HG03521 (cell line): ENCODE results near the gene CAPN1.
"Not testable (repeated sequence)": the region's sequence is repeated elsewhere in the genome, so short reads cannot be mapped to it uniquely, and the experiment has no call there.

Experiments used
- ATAC-seq: cut with Tn5 transposase; IDR thresholded peaks from one replicate; pipeline ENCODE4 v1.9.1; 2021; ENCODE audit warnings: mild to moderate bottlenecking, moderate library complexity; ENCODE audit not compliant: unreplicated experiment

CAPN1 gene

GRCh38 chr11:65181569-65182257, at the start of gene CAPN1:
TSS of gene CAPN1 (plus strand) at chr11:65181928. CDS start at chr11:65182702, 774 bp downstream.
- peak; percentile 16 for ATAC-seq

DNA sequence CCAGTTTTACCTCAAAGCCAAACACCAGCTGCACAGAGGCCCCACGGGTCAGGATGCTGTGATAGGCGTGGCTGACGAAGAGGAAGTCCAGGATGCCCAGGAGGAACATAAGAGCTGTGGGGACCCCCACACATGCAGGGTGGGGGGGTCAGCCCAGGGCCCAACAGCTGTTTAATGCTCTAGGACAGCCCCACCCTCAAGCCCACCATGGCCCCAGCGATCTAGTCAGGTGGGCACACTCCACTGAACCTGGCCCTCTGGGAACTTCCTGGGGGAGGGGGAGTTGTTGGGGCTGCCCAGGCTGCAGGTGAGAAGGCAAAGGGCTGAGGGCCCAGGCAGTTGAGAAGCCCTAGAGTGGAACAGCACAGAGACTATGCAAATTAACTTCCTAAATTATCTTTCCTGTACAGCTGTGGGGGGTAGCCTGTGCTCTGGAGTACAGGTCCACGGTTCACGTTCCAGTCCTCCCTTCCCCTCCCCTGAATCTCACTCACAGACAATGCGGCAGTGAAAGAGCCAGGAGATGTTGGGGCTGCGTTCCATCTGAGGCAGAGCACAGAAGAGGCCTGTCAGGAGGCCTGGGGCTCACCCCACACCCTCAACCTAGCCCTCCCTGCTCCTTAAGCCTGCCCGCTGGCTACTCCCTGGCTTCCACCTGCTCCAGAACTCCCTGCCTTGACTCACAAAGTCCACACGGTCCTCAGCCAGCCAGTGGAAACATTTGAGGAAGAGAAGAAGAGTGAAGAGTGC, 49.3 kb upstream of the CAPN1 start:
- no peak for ATAC-seq

- ATAC-seq, result no peak
Observed at GRCh38 chr11:65132988-65133700, 48.6 kb upstream of the CAPN1 start.

- no peak for ATAC-seq
Observed at GRCh38 chr11:65133724-65134123, 48.0 kb upstream of the CAPN1 start.

DNA sequence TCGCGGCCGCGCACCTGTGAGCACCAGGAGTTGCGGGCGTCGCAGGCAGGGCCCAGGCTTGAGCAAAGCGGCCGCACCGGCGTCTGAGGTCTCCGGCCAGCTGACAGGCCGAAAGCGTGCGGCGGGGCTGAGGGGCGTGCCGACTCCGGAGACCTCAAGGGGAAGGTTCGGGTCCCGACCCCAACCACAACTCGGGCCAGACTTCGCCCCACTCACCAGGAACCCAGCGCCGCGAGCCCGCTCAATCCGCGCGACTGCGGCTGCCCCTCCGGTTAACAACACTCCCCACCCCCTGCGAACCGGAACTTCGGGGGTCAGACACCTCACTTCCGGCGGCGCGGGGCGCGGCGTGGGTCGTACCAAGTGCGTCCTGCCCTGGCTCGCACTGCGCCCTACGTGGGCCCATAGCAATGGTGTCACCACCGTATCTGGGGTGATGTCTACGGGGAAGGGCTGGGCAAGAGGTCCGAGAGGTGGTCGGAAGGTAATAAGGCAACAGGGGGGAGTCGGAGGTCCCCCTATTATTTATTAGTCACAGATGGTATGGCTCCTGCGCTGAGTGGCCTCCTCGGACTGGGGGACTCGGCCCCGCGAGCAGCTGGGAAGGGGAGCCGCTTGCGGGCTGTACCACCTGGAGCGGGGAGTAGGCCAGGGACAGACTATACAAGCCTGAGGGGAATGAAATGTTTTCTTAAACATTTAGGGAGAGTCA, 47.3 kb upstream of the CAPN1 start, which contains the start of gene SYVN1:
Gene SYVN1, minus strand, starts transcription at position 280 of the 712 bp plus-strand sequence. CDS start 918 bp downstream, outside the sequence.
- peak; percentile 51 for ATAC-seq

- ATAC-seq, result peak; percentile 57
Observed at GRCh38 chr11:65134952-65135632, 46.6 kb upstream of the CAPN1 start.

DNA sequence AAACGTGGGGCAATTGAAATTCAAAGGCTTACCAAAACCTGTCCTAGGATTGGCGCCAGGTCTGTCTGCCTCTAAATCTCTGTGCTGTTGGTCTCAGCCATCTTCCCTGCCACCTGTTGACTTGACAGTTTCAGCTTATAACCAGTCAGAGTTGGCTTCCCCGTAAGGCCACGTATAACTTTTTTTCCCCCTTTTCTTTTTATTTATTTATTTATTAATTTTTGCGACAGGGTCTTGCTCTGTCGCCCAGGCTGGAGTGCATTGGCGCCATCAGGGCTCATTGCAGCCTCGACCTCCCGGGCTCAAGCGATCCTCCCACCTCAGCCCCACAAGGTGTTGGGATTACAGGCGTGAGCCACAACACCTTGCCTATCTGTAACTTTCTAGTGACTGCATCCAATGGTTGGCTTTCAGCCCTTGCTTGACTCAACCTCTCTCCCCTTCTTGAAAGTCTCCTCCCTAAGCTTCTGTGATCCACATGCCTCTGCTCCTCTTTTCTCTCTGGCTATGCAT, 46.0 kb upstream of the CAPN1 start:
- ATAC-seq, result no peak

- ATAC-seq, result no peak
Observed at GRCh38 chr11:65136515-65137096, 45.1 kb upstream of the CAPN1 start.

DNA sequence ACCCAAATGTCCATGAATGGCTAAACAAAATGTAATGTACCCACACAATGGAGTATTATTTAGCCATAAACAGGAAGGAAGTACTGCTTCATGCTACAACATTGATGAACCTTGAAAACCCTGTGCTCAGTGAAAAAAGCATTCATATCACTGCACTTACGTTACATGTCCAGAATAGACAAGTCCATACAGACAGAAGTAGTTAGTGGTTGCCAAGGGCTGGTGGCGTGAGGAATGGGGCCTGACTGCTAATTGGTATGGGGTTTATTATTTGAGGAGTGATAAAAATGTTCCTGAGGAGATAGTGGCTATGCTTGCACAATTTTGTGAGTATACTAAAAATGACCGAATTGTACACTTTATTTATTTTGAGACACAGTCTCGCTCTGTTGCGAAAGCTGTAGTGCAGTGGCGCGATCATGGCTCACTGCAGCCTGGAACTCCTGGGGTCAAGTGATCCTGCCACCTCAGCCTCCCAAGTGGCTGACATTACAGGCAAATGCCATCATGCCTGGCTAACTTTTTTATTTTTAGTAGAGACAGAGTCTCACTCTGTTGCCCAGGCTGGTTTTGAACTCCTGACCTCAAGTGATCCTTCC, 39.7 kb upstream of the CAPN1 start:
- ATAC-seq, result no peak

DNA sequence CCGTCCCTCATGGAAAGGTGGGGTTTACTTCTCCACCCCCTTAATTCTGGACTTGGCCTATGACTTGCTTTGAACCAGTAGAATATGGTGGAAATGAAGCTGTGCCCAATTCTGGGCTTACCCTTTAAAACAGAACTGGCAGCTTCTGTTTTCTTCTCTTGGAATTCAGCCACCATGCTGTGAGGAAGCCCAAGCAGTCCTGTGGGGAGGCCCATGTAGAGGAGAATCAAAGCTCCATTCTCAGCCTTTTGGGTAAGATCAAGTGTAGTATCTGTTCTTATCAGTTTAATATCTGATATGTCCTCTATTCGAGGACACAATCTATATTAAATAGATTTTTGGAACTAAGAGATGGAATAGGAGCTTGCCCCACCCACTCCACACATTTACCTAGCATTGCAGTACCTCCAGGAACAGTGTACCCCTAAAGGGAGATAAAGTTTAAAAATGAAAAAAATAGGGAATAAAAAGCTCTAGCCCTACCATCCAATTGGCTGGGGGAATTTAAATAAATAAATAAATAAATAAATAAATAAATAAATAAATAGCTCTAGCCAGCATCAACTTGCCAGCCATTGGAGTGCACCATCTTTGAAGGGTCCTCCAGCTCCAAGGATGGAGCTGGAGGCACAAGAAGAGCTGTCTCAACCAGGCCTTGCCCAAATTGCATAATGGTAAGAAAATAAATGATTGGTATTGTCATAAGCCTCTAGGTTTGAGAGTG, 34.2 kb upstream of the CAPN1 start:
- no peak for ATAC-seq

DNA sequence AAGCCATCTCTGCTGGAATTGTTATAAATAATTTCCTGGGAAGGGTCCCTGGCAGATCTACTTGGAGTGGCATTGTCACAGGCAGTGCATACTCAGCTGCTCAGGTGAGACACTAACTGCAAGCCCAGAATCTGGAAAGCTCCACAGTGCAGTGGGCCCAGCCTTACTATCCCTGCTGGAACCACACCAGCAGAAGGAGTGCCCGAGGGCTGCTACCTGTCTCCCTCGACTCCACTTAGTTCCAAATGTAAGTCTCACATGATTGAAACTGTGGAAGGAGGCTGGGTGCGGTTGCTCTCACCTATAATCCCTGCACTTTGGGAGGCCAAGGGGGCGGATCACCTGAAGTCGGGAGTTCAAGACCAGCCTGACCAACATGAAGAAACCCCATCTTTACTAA, 33.1 kb upstream of the CAPN1 start:
- ATAC-seq, result no peak

- ATAC-seq, result not testable (repeated sequence)
Observed at GRCh38 chr11:65150131-65150508, 31.6 kb upstream of the CAPN1 start.

DNA sequence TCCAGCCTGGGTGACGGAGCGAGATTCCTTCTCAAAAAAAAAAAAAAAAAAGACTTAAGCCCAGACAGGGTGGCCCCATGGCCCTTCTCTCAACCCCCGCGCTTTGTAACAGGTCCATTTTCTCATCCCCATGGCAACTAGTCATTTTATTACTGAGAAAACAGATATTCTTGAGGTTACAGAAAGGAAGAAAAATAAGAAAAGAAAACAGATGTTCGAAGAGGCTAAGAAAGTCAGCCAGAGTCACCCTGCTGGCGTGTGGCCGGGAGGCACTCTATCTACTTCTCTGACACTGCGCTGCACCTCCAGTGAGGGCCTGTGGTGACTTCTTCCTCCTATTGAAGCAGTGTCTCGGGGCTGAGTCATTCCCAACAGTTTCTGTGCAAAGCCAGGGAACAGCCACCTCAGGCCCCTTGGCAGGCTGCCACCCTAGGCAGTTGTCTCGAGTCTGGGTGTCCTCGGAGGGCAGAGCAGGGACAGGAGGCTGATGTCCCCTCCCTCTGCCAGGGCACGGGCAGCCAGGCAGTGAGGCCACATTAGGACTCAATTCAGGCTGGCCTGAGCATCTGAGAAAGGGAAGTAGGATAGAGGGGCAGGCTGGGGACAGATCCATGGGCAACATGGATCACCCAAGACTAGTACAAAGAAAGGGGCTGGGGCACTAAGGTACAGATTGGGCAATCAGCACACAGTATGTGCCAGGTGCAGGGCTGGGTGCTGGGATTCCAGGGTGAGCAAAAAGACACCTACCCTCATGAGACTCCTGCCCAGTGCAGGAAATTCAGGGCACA, 31.0 kb upstream of the CAPN1 start:
- no peak for ATAC-seq

DNA sequence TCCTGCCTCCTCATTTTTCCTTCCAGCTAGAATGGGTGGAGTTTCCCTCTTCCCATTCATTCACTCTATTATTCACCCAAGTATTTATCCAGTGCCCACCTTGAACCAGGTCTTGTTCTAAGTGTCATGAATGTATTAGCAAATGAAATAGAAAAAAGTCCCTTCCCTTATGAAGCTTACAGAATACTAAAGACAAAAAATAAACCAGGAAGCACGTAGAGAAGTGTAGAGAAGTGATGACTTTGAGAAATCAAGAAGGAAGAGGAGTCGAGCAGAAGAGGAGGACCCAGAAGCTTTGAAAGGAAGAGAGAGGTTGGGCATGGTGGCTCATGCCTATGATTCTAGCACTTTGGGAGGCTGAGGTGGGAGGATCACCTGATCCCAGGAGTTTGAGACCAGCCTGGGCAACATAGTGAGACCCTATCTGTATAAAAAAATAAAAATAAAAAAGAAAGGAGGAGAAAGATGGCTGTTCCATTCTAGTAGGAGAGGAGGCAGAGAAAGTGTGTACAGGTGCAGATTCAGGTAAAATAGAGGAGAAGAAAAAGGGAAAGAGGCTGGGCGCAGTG, 30.3 kb upstream of the CAPN1 start:
- ATAC-seq, result no peak

DNA sequence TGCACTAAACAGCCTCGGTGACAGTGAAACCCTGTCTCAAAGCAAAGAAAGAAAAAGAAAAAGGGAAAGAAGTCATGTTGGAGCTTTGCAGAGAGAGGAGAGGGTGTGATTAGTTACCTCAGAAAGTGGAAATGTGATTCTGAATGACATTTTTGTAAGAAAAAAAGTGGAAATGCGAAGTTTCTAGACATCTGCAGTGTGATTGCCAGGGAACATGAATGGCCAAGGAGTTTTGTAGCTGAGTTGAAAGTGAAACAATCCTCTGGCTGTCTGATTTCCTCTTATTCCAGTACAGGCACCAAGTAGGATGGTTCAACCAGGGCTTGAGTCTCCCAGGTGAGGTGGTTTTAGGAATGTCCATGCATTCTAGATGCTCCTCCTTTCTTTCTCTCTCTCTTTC, 29.6 kb upstream of the CAPN1 start:
- no peak for ATAC-seq

DNA sequence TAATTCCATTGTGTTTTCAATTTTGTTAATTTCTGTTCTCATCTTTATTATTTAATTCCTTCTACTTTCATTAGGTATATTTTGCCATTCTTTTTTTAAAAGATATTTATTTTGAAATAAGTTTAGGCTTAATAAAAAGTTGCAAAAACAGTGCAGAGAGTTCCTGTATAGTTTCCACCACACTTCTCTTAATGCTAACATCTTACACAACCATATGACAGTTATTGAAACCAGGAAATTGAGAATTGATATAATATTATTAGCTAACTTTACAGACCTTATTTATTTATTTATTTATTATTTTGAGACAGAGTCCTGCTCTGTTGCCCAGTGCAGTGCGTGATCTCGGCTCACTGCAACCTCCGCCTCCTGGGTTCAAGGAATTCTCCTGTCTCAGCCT, 25.5 kb upstream of the CAPN1 start:
- ATAC-seq, result no peak

DNA sequence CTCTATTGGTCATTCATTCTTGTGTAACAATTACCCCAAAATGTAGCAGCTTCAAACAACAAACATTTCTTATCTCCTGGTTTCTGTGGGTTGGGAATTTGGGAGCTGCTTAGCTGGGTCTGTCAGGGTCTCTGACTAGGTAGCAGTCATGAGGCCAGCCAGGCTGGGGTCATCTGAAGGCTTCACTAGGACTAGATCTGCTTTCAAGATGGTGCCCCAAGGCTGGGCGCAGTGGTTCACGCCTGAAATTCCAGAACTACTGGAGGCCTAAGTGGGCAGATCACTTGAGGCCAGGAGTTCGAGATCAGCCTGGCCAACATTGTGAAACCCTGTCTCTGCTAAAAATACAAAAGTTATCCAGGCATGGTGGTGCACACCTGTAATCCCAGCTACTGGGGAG, 24.8 kb upstream of the CAPN1 start:
- ATAC-seq, result no peak

- ATAC-seq, result no peak
Observed at GRCh38 chr11:65157336-65157735, 24.4 kb upstream of the CAPN1 start.
